Testis (tissue), 2 donors: ENCODE data around the gene RPN2.

Experiments
- POLR2A ChIP-seq: fragments of 450-650 bp; IDR thresholded peaks from one replicate; pipeline ENCODE4 v1.6.1; 2017; ENCODE audit warnings: antibody characterized with exemption, mild to moderate bottlenecking, moderate library complexity
- TF ChIP-seq, protein P1 (sequence below), 3 experiments: fragments of 450-650 bp in 2 of 3; fragments of 200-600 bp in 1 of 3; sonication (generic) in 1 of 3; IDR thresholded peaks; one replicate each; pipeline ENCODE4 v1.5.1; 2016 to 2019; ENCODE audit warnings: antibody characterized with exemption in 3 of 3, mild to moderate bottlenecking in 2 of 3, moderate library complexity in 1 of 3

DNA sequence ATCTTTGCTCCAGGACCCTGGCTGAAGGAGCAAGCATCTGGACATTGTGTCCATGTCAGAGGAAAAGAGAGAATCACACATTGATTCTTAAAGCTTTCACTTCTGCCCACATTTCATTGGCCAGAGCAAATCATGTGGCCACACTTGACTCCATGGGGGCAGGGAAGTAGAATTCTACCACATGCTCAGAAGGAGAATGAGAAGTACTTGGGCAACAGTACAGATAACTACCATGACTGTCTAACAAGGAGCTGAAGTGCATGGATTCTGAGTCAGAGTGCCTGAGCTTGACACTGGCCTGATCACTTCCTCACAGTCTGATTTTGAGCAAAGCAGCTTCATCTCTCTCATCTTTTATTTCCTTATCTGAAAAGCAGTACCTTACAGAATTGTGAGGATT lies 43.9 kb downstream of the RPN2 start:
- no peak for TF ChIP-seq POLR2A
- TF ChIP-seq, protein P1, sequence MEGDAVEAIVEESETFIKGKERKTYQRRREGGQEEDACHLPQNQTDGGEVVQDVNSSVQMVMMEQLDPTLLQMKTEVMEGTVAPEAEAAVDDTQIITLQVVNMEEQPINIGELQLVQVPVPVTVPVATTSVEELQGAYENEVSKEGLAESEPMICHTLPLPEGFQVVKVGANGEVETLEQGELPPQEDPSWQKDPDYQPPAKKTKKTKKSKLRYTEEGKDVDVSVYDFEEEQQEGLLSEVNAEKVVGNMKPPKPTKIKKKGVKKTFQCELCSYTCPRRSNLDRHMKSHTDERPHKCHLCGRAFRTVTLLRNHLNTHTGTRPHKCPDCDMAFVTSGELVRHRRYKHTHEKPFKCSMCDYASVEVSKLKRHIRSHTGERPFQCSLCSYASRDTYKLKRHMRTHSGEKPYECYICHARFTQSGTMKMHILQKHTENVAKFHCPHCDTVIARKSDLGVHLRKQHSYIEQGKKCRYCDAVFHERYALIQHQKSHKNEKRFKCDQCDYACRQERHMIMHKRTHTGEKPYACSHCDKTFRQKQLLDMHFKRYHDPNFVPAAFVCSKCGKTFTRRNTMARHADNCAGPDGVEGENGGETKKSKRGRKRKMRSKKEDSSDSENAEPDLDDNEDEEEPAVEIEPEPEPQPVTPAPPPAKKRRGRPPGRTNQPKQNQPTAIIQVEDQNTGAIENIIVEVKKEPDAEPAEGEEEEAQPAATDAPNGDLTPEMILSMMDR (IDR thresholded peaks at IDR 0.05): no peak
